Adipose tissue (tissue), 3 donors: ENCODE measurements around the gene LAIR1. TPM values are rescaled to one million over a fixed set of nuclear protein-coding genes. Genes with fewer than 3 reads are reported as not detected.

Source experiments
- H3K27ac ChIP-seq: one replicate; pipeline ENCODE4 v1.5.1; 2013; ENCODE audit warnings: low read depth, low read length
- WGBS, 3 donors: extraction: QIAGEN DNeasy Blood & Tissue Kit; methylation state at CpG; one replicate each; pipeline ENCODE4 v1.1.7; 2013; 5-methylcytosine and 5-hydroxymethylcytosine counted together
- polyA plus RNA-seq, 3 donors: library from polyadenylated mRNA; stranded (reverse); fragments of 200-250 nt; gene quantifications; one replicate each; pipeline ENCODE4 v1.2.3, GENCODE V29; 2013
- donor health status: healthy with polysubstance abuse.
- donor health status: Bipolar disorder and iron deficiency.
- donor health status: healthy.

LAIR1 gene
- polyA plus RNA-seq, 3 donors, result 8.2 to 75.8 (median 17.2) TPM

DNA sequence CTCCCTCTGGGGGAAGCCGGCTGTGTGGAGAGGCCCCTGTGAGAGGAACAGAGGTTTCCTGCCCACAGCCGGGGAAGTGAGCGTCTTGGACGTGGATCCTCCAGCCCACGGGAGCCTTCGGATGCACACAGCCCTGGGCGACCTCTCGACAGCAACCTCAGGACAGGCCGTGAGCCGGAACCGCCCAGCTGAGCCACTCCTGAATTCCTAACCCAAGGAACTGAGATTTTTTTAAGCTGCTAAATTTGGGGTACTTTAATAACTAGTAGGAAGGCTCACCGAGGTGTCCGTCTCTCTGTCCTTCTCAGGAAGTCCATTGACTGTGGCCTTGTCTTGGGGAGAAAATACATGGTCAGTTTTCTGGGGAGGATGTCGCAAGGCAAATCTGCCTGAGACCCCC lies 9.1 kb downstream of the LAIR1 start:
- H3K27ac ChIP-seq, result no peak overlapping the region
- WGBS, 3 donors, result 59 to 85% (median 63%) methylated on average over 14 of the region's 14 CpGs

DNA sequence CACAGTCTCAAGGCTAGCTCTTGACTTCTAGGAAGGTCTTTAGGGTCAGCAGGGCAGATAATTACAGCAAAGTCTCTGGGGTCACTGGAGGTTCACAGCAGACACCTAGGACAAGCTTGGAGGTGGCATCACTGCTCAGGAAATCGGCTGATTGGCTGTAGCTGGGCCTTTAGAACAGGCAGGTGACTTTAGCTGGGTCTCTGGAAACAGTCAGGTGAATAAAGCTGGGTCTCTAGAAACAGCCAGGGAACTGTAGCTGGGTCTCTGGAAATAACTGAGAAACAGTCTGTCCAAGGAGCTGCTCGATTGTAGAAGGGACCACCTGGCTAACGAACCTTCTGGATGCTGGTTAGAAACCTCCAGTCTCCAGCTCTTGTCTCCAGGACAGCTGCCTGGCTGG lies 10.0 kb downstream of the LAIR1 start:
- no peak overlapping the region for H3K27ac ChIP-seq
- WGBS, 3 donors, result 56 to 62% (median 62%) methylated on average over 3 of the region's 3 CpGs

DNA sequence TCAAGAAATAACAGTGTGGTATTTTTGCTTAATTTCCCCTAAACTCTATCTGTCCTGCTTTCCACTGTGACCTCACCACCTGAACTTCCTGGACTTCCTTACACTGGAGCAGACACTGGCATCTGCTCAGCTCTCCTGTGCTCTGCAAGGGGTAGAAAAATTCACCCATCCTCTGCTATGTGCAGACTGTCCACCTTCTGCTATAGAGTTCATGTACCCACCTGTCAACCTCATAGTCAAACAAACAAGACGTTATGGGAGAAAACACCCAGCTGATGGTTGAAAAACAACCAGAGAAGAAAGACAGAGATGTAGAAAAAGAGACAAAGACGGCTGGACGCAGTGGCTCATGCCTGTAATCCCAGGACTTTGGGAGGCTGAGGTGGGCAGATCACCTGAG lies 12.2 kb downstream of the LAIR1 start:
- H3K27ac ChIP-seq, result no peak overlapping the region

DNA sequence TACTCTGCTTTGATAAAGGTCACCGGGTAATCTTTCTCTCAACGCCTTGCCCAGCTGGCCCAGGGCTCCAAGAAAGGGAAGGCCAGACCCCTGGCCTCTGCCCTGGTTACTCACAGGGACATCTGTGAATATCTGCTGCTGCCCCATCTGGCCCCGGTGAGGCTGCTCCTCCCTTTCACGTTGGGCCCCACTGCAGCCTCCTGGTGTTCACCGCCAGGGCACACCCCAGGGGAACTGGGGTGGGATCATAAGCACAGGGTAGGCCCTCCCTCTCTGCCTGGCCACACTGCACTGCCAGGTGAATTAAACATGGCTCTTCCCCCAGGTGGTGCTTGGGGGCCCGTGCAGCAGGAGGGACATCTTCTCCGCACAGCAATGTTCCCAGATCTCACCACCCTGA lies 12.7 kb downstream of the LAIR1 start:
- no peak overlapping the region for H3K27ac ChIP-seq
- WGBS, 3 donors, result 53 to 68% (median 55%) methylated on average over 7 of the region's 7 CpGs

More for the DNA sequence above, 12.2 kb downstream of the LAIR1 start:
- WGBS, 3 donors, result 39 to 60% (median 58%) methylated on average over 3 of the region's 3 CpGs

DNA sequence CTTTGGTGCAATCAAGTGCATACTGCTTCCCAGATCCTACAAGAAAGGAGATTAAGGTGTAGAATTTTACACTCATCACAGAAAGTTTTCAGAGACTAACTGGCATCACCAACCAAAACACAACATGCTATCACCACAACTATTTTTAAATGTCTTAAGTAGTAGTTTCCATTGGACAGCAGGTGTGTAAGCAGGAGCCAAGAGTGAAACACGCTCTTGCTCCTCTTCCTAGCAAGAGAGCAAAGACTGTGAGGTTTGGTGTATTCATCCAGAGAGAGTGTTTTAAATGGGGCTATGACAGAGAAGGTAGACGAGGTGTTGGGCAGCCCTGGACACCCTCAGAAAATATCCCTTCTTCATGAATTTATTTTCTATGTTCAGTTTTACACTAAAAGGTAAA lies 13.3 kb downstream of the LAIR1 start:
- 34 to 41% (median 40%) methylated on average over 2 of the region's 2 CpGs for WGBS, 3 donors
- H3K27ac ChIP-seq, result no peak overlapping the region

DNA sequence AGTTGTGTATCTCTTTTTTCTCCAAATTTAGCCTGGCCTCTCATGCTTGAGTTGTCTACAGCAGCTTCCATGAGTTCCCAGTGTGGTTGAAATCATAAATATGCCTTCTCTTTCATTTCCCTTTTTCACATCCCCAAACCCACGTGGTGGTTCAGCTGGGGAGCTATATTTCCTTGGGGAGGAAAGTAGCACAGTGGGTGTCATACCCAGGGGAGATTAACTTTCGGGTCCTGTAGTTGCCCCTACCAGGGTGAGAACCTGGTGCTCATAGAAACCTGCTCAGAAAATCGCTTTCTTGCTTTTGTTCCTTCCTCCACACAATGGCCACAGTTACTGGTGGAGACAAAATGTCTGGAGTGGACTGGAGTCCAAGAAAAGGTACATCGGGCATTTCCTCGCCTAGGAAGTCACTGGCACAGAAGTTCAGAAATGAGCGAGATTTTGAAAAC lies 18.8 kb downstream of the LAIR1 start:
- 59 to 69% (median 68%) methylated on average over 6 of the region's 6 CpGs for WGBS, 3 donors
- no peak overlapping the region for H3K27ac ChIP-seq

DNA sequence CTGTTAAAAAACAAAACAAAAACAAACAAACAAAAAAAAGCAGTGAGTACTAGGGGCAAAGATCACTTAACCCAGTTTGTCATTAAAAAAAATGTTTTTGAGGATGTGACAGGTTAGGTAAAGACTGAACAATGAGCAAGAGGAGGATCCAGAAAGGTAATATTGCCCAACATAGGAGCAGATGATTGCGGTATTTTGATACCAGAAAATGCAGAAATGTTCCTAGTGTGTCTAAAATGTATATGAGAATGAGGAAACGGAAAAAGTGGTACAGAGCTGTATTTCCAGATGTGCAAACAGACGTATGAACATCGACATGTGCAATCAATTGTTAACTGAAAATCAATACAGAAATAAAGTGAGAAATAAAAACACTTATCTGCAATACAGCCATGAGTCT lies 20.9 kb downstream of the LAIR1 start:
- 46 to 53% (median 50%) methylated on average over 4 of the region's 4 CpGs for WGBS, 3 donors
- no peak overlapping the region for H3K27ac ChIP-seq

DNA sequence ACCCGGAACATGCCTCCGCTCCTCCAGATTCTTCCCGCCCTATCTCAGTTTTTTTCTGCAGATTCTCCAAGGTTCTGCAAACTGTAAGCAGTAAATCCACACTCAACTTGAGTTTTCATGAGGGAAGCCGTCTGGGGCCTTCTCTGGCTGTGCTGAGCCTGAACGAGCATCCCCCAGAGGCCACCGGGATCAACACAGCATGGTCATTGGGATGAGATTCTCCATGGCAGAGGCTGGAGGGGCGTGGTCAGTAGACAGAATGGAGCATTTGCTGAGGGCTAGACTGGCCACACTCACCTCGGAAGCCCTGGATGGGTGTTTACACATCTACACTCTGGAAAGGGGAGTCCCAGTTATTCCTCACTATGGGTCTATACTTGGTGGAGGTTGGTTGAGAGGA lies 23.4 kb downstream of the LAIR1 start:
- no peak overlapping the region for H3K27ac ChIP-seq
- 70 to 80% (median 78%) methylated on average over 8 of the region's 8 CpGs for WGBS, 3 donors

DNA sequence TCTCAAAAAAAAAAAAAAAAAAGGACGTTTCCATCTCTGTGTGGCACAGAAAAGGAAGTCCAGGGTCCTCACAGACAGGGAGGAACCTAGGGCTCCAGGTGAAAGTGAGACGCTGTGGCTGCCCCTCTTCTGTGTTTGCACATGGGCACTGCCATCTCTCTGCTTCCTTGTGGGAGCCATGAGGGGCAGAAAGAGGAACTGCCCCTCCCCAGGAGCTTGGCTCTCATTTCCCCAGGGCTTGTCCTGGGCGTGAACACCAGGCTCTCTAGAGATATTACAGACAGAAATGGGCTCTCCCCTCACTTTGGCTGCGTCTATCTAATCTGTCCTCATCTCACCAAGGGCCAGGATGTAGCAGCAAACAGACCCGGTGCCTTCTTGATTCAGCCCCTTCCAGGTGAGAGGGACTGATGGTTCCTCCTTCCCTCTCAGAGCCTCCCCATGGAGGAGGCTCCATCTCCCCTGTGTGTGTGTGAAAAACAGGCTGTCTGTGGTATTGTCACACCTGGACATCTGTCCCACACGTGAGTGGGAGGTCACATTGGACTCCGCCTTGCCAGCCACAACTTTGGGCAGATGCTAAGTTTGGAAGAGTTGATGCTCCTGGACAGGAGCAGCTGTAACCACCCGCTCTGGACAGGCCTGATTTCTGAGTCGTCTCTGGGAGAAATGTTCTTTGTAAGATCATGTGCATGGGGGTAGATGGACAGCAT lies 24.9 kb downstream of the LAIR1 start:
- no peak overlapping the region for H3K27ac ChIP-seq
- WGBS, 3 donors, result 43 to 55% (median 45%) methylated on average over 9 of the region's 9 CpGs

DNA sequence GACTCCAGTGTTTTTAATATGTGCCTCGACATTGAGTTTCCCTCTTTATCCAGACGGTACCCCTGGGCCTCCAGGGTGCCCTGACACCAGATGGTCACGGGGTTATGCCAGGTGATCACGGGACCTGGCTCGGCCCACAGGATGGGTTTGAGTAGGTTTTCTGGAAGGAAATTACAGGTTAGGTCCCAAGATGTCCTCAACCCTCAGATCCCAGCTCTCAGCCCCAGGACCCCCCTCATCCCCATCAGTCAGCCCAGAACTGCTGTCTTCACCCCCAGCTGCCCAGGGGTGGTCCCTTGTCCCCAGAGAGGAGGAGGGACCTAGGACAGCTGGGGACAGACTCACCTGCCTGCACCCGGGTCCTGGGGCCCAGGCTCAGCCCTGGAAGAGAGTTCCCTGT lies 26.2 kb downstream of the LAIR1 start:
- WGBS, 3 donors, result 64 to 83% (median 82%) methylated on average over 6 of the region's 6 CpGs
- no peak overlapping the region for H3K27ac ChIP-seq

DNA sequence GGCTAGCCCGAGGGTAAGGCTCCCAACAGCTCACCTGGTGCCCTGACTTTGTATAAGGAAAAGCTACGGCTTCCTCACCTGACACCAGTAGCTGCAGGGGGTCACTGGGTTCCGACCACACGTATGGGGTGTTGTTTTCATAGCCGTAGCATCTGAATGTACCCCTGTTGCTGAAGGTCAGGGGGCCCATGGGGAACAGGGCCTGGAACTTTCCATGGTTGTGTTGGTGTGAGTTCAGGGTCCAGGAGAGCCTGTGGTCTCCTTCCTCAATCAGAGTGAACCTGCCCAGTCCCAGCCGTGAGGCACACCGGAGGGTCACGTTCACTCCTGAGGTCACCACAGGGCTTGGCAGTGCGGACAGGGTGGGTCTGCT lies 26.9 kb downstream of the LAIR1 start:
- WGBS, 3 donors, result 54 to 74% (median 70%) methylated on average over 9 of the region's 9 CpGs

DNA sequence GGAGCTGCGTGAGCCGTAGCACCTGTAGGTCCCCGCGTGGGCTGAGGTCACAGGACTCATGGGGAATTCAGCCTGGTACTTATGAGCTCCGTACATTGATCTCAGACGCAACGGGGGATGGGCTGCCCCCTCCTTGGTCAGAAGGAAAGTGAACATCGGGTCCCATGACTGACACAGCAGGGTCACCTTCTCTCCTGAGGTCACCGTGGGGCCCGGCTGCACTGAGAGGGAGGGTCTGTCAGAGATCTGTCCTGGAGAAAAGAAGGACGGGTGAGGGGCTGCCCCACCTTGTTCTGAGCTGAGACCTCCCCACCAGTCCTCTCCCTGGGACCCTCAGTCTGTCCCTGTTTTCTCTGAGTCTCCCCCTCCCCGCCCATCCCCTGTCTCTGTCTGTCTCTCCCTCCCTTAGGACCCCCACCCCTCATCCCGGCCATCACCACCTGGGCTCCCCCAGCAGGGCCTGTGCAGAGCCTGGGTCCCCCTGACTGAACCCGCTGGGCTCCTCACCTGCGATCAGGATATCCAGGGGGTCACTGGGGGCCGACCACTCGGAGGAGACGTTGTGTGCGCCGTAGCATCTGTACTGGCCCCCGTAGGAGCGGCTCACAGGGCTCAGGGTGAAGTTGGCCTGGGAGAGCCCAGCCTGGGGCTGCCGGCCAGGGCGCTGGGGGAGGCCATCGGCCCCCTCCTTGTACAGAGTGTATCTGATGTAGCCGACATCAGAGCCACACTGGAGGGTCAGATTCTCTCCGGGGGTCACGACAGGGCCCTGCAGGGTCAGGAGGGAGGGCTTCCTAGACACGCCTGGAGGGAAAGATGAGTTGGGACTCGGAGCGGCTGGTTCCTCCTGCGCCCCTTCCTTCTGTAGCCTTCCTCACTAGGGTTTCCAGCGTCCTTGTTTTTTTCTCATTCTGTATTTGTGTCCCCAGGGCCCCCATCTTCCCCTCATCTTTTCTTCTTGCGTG lies 27.6 kb downstream of the LAIR1 start:
- WGBS, 3 donors, result 62 to 72% (median 72%) methylated on average over 31 to 34 of the region's 34 CpGs
- no peak overlapping the region for H3K27ac ChIP-seq

More for the DNA sequence above, 26.9 kb downstream of the LAIR1 start:
- no peak overlapping the region for H3K27ac ChIP-seq

DNA sequence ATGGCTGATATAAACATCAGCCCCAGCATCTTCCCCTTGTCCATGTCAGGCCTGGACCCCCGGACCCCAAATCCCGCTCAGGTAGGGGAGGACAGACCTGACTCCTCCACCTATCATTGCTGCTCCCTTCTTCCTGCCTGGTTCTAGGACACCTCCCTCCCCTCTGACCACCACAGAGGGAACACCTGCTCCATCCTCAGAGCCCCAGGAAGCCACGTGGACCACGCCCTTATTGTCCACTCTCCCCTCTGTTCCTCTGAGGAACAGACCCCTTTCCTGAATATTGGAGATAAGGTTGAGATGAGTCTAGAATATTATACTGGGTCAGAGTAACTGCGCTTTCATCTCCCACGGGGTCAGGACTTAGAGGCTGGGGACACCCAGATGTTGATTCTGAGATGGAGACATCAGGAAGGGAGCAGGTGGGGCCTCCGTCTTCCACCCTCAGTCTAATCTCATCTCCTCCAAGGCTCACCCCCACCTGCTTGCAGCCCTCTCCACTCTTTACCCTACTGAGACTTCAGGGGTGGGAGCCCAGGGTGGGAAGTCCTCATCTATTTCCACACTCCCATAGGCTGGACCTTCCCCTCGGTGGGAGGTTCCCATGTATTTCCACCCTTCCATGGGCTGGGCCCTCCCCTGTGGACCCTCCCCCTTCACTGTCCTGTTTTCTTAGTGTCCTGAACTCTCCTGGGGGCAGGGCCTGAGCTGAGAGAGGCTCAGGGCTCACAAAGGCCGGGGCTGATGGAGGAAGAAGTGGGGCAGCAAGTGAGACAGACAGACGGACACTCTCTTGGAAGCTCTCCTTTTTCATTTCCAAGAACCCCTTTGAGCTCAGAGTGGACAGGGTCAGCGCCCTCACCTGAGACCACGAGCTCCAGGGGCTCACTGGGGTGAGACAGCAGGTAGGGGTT lies 28.5 kb downstream of the LAIR1 start:
- H3K27ac ChIP-seq, result no peak overlapping the region
- 62 to 78% (median 73%) methylated on average over 12 of the region's 12 CpGs for WGBS, 3 donors

DNA sequence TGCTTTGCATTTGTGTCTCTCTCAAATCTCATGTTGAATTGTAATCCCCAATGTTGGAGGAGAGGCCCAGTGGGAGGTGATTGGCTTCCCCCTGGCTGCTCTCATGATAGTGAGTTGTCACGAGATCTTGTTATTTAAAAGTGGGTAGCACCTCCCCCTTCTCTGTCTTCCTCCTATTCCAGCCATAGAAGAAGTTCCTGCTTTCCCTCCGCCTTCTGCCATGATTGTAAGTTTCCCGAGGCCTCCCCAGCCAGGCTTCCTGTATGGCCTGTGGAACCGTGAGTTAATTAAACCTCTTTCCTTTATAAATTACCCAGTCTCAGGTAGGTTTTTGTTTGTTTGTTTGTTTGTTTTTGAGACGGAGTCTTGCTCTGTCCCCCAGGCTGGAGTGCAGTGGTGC lies 29.6 kb downstream of the LAIR1 start:
- no peak overlapping the region for H3K27ac ChIP-seq
- 30 to 42% (median 35%) methylated on average over 5 of the region's 5 CpGs for WGBS, 3 donors

DNA sequence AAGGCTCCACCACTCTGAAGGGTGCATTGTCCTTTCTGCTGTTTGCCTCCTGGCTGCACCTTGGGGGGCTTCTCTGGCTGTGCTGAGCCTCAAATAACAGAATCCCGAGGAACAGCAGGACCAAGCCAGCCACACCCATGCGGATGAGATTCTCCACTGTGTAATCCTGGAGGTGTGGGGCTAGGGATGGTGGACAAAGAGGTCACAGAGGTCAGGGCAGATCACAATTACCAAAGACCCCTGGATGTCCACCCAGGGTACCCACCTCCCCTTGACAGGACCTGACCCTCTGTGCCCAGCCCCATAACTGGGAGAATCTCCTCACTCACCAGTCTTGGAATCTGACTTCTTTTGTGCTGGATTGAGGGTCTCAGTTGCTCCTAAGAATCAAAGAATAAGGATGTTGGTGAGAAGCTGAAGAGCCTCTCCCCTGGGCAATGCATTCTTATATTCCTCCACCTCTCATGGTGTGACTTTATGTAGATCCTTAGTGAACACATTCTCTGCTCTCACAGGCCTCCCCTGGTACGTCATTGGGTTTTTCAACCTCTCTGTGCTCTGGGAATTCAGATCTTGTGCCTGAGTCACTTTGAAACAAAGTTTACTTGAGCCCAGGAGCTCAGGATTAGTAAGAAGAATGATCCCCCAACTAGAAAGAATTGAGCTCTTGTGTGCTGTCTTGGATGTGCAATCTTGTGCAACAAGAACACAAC lies 31.0 kb downstream of the LAIR1 start:
- 77 to 85% (median 77%) methylated on average over 3 of the region's 3 CpGs for WGBS, 3 donors

DNA sequence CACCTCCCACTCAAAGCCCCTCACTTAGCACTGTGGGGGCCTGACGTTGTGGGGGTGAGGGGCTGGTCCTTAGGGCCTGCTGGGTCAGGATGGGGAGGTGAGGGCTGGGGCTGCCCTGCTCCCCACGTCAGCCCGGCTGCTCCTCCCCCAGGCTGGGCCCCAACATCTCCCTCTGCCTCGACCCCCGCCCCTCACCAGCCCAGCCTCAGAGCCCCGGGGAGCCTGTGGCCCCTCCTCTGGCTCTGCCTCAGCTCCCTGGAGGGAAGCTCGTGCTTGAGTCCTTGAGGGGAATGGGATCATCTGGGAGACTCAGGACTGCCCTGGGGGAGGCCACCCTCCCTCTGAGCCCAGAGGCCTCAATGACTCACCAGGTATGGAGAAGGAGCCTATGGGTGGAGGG lies 32.6 kb downstream of the LAIR1 start:
- WGBS, 3 donors, result 56 to 72% (median 61%) methylated on average over 7 of the region's 7 CpGs

More for the DNA sequence above, 31.0 kb downstream of the LAIR1 start:
- H3K27ac ChIP-seq, result no peak overlapping the region

DNA sequence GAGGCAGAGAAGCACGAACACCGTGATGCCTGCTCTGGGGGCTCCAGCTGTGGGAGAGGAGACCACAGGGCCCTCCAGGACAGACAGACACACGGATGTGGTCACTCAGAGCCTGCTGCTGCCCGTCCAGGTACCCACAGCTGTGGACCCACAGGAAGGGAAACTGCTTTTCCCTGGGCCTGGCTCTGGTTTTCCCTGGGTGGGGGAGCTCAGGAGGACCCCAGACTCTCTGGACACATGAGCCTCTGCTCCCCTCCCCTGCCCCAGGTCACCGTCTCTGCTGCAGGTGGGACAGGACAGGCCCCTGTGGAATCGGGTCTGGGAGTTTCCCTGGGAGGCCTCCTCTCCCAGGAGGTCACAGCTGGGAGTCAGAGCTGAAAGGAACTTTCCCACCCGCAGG lies 33.1 kb downstream of the LAIR1 start:
- H3K27ac ChIP-seq, result no peak overlapping the region
- WGBS, 3 donors, result 63 to 83% (median 77%) methylated on average over 7 of the region's 7 CpGs

More for the DNA sequence above, 32.6 kb downstream of the LAIR1 start:
- no peak overlapping the region for H3K27ac ChIP-seq
